ENCODE results near the gene DZIP3. TPM values are rescaled to one million over a fixed set of nuclear protein-coding genes. Genes with fewer than 3 reads are reported as not detected.

The DZIP3 gene
- total RNA-seq, 2 donors from 2014 or later: 7.6 to 16.1 TPM

DNA sequence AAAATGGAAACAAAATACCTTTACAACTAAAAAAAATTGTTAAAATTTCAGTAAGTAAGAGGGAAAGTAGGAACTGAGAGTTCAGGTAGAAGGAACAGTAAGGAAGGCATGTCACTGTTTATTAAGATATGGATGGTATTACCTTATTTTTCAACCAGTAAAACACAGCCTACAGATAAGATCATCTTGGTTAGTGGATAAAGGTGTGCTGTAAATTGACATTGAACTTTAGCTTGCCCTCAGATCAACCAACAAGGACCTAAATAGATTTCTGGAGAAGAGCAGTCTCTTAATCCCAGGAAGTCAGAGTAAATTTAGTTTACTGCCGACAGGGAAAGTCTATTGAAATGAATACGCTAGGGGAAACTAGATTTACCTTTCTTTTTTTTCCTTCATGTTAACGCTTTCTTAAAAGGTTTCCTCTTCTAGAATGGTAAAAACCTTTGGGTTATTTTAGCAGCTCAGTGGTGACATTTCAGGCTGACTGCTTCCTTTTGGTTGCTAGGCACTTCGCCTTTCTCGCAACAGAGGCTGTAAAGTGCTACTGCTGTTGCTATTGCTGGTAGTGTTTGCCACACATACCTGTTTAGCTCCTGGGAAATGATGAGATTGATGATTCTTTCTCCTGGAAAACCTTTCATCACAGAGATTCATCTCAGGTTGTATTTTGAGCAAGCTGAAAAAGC lies 12.9 kb downstream of the DZIP3 start:
- Histone ChIP-seq H3K9me3 (no peaks in the 10 kb centered on the region), H3K4me1 (peaks cover 0 to 16% of the 10 kb centered on the region in 2 donors), H3K27me3 (no peaks in the 10 kb centered on the region), H3K4me3 (no peak overlapping the region), H3K27ac (no peak overlapping the region), H3K36me3 (no peaks in the 10 kb centered on the region)
- TF ChIP-seq CTCF (IDR thresholded peaks at IDR 0.05): no peak
- DNase-seq (ENCODE audit: low spot score): no peak

- Histone ChIP-seq H3K27ac (no peak overlapping the region), H3K4me3 (no peak overlapping the region), H3K27me3 (no peaks in the 10 kb centered on the region), H3K4me1 (peaks cover 0 to 16% of the 10 kb centered on the region in 2 donors), H3K36me3 (no peaks in the 10 kb centered on the region), H3K9me3 (no peaks in the 10 kb centered on the region)
- TF ChIP-seq CTCF (IDR thresholded peaks at IDR 0.05): no peak
- no peak for DNase-seq (ENCODE audit: low spot score)
Observed at GRCh38 chr3:108602935-108603294, 13.4 kb downstream of the DZIP3 start.

DNA sequence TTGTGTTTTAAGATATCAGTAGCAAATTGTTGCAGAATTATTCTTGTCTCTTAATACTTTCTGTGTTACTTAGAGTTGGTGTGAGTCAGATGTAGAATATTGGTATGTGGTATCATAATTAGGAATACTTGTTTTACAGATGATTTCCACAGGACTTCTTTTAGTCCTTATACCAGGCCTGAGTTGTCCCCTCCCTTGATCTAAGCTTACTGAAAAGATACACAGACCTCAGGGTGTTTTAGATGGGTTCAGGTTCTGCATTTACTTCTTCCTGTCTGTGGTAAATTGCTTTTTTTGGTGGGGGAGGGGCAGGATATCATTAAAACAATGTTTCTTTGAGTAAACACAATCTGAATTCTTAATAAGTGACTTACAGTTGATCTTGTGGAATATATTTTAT lies 14.2 kb downstream of the DZIP3 start:
- DNase-seq (ENCODE audit: low spot score): no peak
- Histone ChIP-seq H3K27ac (no peak overlapping the region), H3K4me3 (no peak overlapping the region), H3K27me3 (no peaks in the 10 kb centered on the region), H3K36me3 (no peaks in the 10 kb centered on the region), H3K9me3 (no peaks in the 10 kb centered on the region), H3K4me1 (peaks cover 0 to 16% of the 10 kb centered on the region in 2 donors)
- TF ChIP-seq CTCF (IDR thresholded peaks at IDR 0.05): no peak

DNA sequence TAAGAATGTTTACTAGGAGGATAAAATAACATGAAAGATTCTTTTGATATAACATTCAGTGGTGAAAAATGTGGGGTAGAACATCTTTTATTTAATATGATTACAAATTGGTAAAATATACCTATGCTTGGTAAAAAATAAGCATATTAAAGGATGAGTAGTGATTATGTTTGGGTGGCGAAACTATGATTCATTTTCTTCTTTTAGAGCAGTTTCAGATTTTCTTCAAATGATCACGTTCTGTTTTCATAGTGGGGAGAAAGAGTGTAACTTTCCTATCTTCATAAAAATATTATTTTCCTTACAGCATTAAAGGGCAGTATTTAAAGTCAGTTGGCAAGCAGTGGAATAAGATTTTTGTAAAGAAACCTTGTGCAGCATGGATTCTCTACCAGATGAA lies 15.5 kb downstream of the DZIP3 start:
- Histone ChIP-seq H3K4me3 (no peak overlapping the region), H3K9me3 (no peaks in the 10 kb centered on the region), H3K4me1 (peaks cover 0 to 16% of the 10 kb centered on the region in 2 donors), H3K27me3 (no peaks in the 10 kb centered on the region), H3K36me3 (no peaks in the 10 kb centered on the region), H3K27ac (no peak overlapping the region)
- TF ChIP-seq CTCF (IDR thresholded peaks at IDR 0.05): no peak
- no peak for DNase-seq (ENCODE audit: low spot score)

GRCh38 chr3:108605491-108605890 lies 16.0 kb downstream of the DZIP3 start:
- Histone ChIP-seq H3K27ac (no peak overlapping the region), H3K27me3 (no peaks in the 10 kb centered on the region), H3K36me3 (no peaks in the 10 kb centered on the region), H3K4me1 (peaks cover 0 to 16% of the 10 kb centered on the region in 2 donors), H3K9me3 (no peaks in the 10 kb centered on the region), H3K4me3 (no peak overlapping the region)
- no peak for TF ChIP-seq CTCF (IDR thresholded peaks at IDR 0.05)
- no peak for DNase-seq (ENCODE audit: low spot score)

DNA sequence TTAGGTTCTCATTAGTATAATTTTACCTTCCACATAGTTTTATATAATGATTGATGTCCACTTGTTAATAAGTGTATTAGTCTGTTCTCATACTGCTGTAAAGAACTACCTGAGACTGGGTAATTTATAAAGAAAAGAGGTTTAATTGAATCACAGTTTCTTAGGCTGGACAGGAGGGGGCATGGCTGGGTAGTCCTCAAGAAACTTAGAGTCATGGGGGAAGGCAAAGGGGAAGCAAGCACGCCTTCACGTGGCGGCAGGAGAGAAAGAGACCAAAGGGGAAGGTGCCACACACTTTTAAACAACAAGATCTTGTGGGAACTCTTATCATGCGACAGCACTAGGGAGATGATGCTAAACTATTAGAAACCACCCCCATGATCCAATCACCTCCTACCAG lies 19.2 kb downstream of the DZIP3 start:
- Histone ChIP-seq H3K36me3 (peaks cover 3% of the 10 kb centered on the region), H3K9me3 (no peaks in the 10 kb centered on the region), H3K4me3 (no peak overlapping the region), H3K27me3 (no peaks in the 10 kb centered on the region), H3K4me1 (peaks cover 0 to 1% of the 10 kb centered on the region in 2 donors), H3K27ac (no peak overlapping the region)
- DNase-seq (ENCODE audit: low spot score): no peak
- TF ChIP-seq CTCF (IDR thresholded peaks at IDR 0.05): no peak

All from right atrium auricular region (tissue), 2 donors.